Stimulated activated CD4-positive, alpha-beta T cell treated with anti-CD3 and anti-CD28 coated beads, Interleukin-12 subunit alpha, Interleukin-12 subunit beta, amount 100 ng/mL, for 24 hours (primary cell): ENCODE measurements around the gene OR4D2.

ENCODE experiments used
- DNase-seq, 2 experiments: peaks; one replicate each; pipeline ENCODE4 v3.0.0-alpha.2; 2020; ENCODE audit warnings: low read depth in 2 of 2

OR4D2 gene

DNA sequence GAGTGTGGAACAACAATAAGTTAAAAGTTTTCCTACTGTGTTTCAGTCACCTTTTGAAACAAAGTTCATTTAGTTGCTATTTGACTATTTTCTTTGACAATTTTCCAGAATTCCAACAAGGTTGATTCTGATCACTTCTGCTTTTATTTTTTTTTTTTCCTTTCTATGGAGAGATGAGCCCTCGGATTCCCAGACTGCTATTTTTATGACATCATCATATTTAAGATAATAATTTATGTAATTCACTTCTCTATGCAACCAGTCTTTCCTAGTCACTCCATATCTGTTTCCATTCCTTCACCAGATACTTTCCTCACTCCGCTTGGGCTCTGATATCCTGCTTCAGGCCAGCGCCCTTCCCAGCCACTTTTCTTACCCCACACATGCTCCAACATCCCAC lies 8.1 kb downstream of the OR4D2 start:
- no peak for DNase-seq

DNA sequence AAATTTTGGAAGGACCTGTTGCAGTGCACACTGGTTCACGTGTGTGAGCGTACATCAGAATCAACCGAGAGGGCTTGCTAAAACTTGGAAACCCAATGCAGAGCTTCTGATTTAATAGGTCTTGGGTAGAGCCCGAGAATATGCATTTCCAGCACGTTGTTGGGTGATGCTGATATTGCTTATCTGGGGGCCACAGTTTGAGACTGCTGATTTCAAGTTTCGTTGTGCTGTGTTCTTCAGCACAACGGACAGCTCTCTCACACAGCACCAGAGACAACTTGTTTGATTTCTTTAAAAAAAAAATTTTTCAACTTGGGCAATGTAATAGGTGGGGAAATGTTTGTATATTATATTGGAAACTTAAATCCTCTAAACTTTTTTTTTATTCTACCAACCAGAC lies 9.4 kb downstream of the OR4D2 start:
- no peak for DNase-seq

DNA sequence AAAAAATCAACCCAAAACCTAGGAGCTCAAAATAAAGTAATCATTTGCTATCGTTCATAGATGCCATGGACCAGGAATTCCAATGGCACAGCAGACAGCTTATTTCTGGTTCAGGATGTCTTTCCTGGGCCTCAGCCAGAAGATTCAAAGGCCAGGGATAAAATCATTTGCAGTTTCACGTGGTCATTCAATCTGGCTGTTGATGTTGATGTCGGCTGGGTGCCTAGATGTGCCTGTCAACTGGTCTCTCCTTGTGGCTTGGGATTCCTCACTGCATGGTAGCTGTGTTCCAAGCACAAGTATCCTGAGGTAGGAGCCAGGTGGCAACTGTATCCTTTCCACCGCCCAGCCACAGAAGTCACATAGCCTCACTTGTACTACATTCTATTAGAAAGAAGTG lies 15.0 kb downstream of the OR4D2 start:
- no peak for DNase-seq

- DNase-seq, result no peak
These were observed 16.7 kb downstream of the OR4D2 start for GRCh38 chr17:58183514-58183913.

GRCh38 chr17:58184308-58184985 lies 17.7 kb downstream of the OR4D2 start:
- no peak for DNase-seq

GRCh38 chr17:58184986-58185761 lies 18.4 kb downstream of the OR4D2 start:
- no peak for DNase-seq

DNA sequence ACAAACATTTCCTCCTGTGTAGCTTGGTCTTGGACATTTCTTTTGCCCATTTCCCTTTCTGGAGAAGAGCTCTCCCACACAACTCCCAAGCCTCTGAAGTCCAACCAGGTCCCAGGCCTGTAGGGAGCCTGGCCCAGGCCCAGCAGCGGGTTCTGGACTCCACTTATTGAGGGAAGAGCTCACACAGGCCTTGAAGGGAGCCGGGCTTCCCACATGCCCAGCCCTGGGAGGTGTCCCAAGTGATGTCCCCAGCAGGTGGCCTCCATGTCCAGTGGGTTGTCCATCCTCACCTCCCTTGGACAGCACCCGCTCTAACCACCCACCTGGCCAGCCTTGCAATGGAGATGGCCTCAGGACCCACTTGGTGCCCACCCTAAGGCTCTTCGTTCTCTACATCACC lies 19.8 kb downstream of the OR4D2 start:
- no peak for DNase-seq

DNA sequence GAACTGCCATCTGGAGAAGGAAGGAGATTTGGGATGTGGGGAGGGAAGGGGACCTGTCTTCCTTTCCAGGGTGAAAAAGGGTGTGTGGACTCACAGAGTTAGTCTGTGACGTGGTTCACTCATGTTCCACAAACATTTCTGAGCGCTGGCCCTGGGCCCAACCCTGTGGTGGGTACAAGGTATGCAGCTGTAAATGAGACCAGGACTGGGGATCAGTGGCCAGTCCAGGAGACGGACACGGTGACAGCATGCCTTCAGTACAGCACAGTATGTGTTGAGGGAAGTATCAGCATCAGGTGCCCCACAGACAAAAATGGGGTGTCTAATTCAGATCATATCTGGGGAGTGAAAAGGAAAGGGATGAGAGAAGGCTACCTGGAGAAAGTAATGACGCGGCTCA lies 20.3 kb downstream of the OR4D2 start:
- DNase-seq, result no peak

GRCh38 chr17:58187675-58188074 lies 20.9 kb downstream of the OR4D2 start:
- DNase-seq, result no peak

GRCh38 chr17:58189436-58190146 lies 22.8 kb downstream of the OR4D2 start:
- no peak for DNase-seq

DNA sequence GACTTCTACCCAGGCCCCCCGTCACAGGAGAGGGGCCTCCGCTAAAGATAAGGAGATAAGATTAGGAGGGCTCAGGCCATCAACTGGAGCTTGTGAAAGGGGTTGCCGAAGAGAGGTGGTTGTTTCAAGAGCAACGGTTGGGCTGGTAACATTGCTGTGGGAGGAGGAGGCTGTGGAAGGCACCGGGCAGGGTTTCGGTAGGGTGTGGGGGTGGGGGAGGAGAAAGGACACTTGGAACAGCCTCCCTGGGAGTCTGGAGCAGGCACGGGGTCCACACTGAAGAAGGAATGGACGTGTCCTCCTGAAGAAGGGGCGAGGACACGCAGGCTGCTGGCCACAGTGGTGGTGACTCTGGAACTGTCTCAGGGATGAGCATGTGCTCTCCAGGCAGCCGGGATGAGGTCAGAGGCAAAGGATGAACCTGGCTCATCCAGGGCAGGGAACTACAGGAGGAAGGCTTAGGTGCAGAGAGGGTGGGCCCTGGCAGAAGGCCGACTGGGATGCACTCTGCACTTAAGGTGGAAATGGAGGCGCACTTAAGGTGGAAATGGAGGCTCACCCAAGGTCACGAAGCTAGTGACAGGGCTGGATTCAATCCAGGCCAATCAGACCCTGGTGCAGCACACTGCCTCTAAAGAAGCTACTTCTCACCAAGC lies 24.6 kb downstream of the OR4D2 start:
- DNase-seq, result no peak

- no peak for DNase-seq
These were observed 25.8 kb downstream of the OR4D2 start, which contains the start of gene EPX for GRCh38 chr17:58192612-58193011. TSS of gene EPX (plus strand) at chr17:58192726. CDS start at chr17:58192847, 121 bp downstream.

GRCh38 chr17:58193641-58194255 lies 27.0 kb downstream of the OR4D2 start:
- no peak for DNase-seq

- DNase-seq, result no peak
These were observed 28.8 kb downstream of the OR4D2 start for GRCh38 chr17:58195518-58196123.

- DNase-seq, result no peak
These were observed 29.8 kb downstream of the OR4D2 start for GRCh38 chr17:58196610-58197009.

- DNase-seq, result peak; percentile 42 to 66
These were observed 33.3 kb downstream of the OR4D2 start for GRCh38 chr17:58200024-58200633.

GRCh38 chr17:58202859-58203258 lies 36.1 kb downstream of the OR4D2 start:
- no peak for DNase-seq

- DNase-seq, result no peak
These were observed 38.0 kb downstream of the OR4D2 start for GRCh38 chr17:58204796-58205195.

GRCh38 chr17:58205936-58206335 lies 39.2 kb downstream of the OR4D2 start:
- no peak for DNase-seq

DNA sequence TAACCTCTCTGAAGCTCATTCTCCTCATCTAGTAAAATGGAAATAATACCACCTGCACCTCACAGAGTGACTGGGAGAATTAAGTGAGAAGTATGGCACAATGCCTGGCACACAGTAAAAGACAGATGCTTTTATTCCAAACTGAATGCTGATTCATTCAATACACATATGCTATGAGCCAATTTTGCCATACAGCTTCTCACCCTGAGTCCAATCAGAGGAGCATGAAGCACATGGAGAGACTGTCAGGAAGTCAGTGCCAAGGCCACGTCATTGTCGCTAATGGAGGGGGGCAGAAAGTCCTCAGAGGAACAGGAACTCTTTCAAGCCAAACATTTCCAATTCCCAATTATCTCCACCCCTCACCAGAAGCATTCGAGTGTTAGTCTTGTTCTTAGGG lies 40.7 kb downstream of the OR4D2 start:
- DNase-seq, result no peak

DNA sequence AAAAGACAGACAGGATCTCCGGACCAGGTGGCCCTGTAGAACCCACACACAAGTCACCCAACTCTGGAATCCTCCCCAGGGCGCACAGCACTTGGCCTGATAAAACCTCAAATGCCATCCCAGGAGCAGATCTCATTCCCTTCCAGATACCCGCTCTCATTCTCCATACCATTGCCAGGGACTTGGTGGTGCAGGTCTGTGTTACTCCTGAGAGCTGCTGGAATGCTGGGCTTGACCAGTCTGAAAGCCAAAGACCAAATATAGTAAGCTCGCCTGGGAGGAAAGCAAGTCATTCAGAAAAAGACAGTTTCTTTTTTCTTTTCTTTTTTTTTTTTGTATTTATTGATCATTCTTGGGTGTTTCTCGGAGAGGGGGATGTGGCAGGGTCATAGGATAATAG lies 41.6 kb downstream of the OR4D2 start:
- DNase-seq, result no peak
